ENCODE data around the gene SEMA4A. TPM values are rescaled to one million over a fixed set of nuclear protein-coding genes. Genes with fewer than 3 reads are reported as not detected.

SEMA4A gene
- total and polyA plus RNA-seq, 2 of the 8 experiments (the other 6 are each of a cell fraction or from before 2014, with no cell fraction given), result 7.3 to 10.6 TPM

DNA sequence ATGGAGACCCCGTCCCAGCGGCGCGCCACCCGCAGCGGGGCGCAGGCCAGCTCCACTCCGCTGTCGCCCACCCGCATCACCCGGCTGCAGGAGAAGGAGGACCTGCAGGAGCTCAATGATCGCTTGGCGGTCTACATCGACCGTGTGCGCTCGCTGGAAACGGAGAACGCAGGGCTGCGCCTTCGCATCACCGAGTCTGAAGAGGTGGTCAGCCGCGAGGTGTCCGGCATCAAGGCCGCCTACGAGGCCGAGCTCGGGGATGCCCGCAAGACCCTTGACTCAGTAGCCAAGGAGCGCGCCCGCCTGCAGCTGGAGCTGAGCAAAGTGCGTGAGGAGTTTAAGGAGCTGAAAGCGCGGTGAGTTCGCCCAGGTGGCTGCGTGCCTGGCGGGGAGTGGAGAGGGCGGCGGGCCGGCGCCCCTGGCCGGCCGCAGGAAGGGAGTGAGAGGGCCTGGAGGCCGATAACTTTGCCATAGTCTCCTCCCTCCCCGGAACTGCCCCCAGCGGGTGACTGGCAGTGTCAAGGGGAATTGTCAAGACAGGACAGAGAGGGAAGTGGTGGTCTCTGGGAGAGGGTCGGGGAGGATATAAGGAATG, 38.4 kb upstream of the SEMA4A start:
- Histone ChIP-seq H3K56ac (replicated peaks; ENCODE audit: insufficient read length, low read depth, low read length) (no peak overlapping the region), H3K9ac (replicated peaks in 1 of 4; ENCODE audit: extremely low read depth in 1 of 4, low read depth in 3 of 4, low read length in 3 of 4) (peak overlapping the region; percentile 35 to 63 (median 60); a peak in 6 of 7 replicates), H3K4me2 (ENCODE audit: insufficient read depth in 1 of 2, low read depth in 2 of 2, low read length in 2 of 2) (peak overlapping the region; percentile 91 to 99), H2BK120ac (replicated peaks; ENCODE audit: low read depth, low read length) (no peak overlapping the region), H3K4me3 (ENCODE audit: extremely low read depth in 1 of 4, insufficient read depth in 2 of 4, low read depth in 3 of 4, low read length in 4 of 4) (peak overlapping the region; percentile 69 to 83 (median 78)), H3K36me3 (ENCODE audit: control insufficient read depth in 2 of 4, insufficient read depth in 4 of 4, low read length in 3 of 4) (no peaks in the 10 kb centered on the region), H3K23me2 (ENCODE audit: low read depth, low read length) (peaks cover 13% of the 10 kb centered on the region), H3K27ac (ENCODE audit: low read depth, low read length) (no peak overlapping the region; the same call in 1 of the 2 replicates), H3K9me3 (ENCODE audit: insufficient read depth in 2 of 2, low read depth in 1 of 2, low read length in 1 of 2) (no peaks in the 10 kb centered on the region), H2BK12ac (ENCODE audit: low read depth, low read length) (peak overlapping the region; percentile 75; the same call in 1 of the 2 replicates), H3K79me2 (ENCODE audit: control insufficient read depth in 1 of 2, insufficient read depth in 2 of 2, low read length in 2 of 2) (peaks cover 0 to 5% of the 10 kb centered on the region in 2 experiments; a peak in 1 of 4 replicates), H3K4me1 (replicated peaks in 1 of 4; ENCODE audit: control insufficient read depth in 3 of 4, insufficient read depth in 4 of 4, low read length in 3 of 4) (peaks cover 0 to 16% (median 14%) of the 10 kb centered on the region in 4 experiments; a peak in 6 of 7 replicates), H4K5ac (ENCODE audit: insufficient read length, low read depth, low read length) (no peak overlapping the region), H4K20me1 (replicated peaks in 1 of 2; ENCODE audit: control insufficient read depth in 1 of 2, insufficient read depth in 2 of 2, low read length in 2 of 2) (peaks cover 9 to 10% of the 10 kb centered on the region in 2 experiments), H3K18ac (ENCODE audit: extremely low read depth, low read length) (peak overlapping the region; percentile 90; the same call in 1 of the 2 replicates), H3K23ac (ENCODE audit: insufficient read length) (no peak overlapping the region), H4K8ac (ENCODE audit: extremely low read depth, insufficient read depth, low read length) (peak overlapping the region; percentile 11; the same call in 1 of the 2 replicates), H2BK5ac (ENCODE audit: low read depth, low read length) (peak overlapping the region; percentile 69), H3K4ac (replicated peaks; ENCODE audit: insufficient read length, low read depth, low read length) (peak overlapping the region; percentile 54), H4K91ac (replicated peaks; ENCODE audit: insufficient read length, low read length) (peak overlapping the region; percentile 25), H3K27me3 (replicated peaks in 1 of 4; ENCODE audit: control insufficient read depth in 3 of 4, extremely low read depth in 1 of 4, insufficient read depth in 3 of 4, low read length in 3 of 4) (peaks cover 0 to 2% (median 0%) of the 10 kb centered on the region in 4 experiments; a peak in 1 of 7 replicates), H2BK20ac (ENCODE audit: low read length) (no peak overlapping the region), H2AFZ (ENCODE audit: low read length) (no peak overlapping the region), H2AK5ac (ENCODE audit: low read depth, low read length) (no peak overlapping the region; the same call in 1 of the 2 replicates), H2BK15ac (ENCODE audit: low read length) (no peak overlapping the region; the same call in 1 of the 2 replicates), H3K14ac (ENCODE audit: insufficient read length) (no peak overlapping the region), H3K79me1 (ENCODE audit: low read depth, low read length) (no peaks in the 10 kb centered on the region; the same call in none of the 2 replicates)
- ChIA-PET POLR2A (ENCODE audit: partially characterized antibody) (interaction anchor here (0.7 to 28.0 kb wide), 11 partner anchors 12 to 180 kb away, joined by 3 to 763 read pairs (median 4); partner anchors contain the start of genes KHDC4, MEX3A and PMF1), CTCF (ENCODE audit: partially characterized antibody) (interaction anchor here (0.7 to 42.4 kb wide), 7 partner anchors 11 to 170 kb away, joined by 3 to 1994 read pairs (median 4); partner anchors contain the start of gene MEX3A)
- DNase-seq (ENCODE audit: low read depth in 1 of 2, low spot score in 2 of 2) (peak in 1 of 2 experiments; percentile 79), FAIRE-seq (no peak)
- WGBS, 2 experiments (ENCODE audit: extremely low coverage in 1 of 2, insufficient coverage in 1 of 2, insufficient read length in 1 of 2, insufficient replicate concordance in 2 of 2, low coverage in 1 of 2, low lambda C conversion rate in 2 of 2, missing lambda C conversion rate in 1 of 2), result 2% methylated on average over 39 of the region's 49 CpGs; no CpG with 5 or more reads in 1 of the 2 experiments
- TF ChIP-seq SIN3A (conservative IDR thresholded peaks at IDR 0.05 in 1 of 2, IDR thresholded peaks at IDR 0.05 in 1 of 2; ENCODE audit: low read depth in 1 of 2, low read length in 2 of 2) (peak; percentile 59 to 89; a peak in 2 of 4 replicates), TBP (IDR thresholded peaks at IDR 0.05; ENCODE audit: low read depth, low read length) (peak; percentile 37; the same call in 1 of the 2 replicates), ASH2L (IDR thresholded peaks at IDR 0.05; ENCODE audit: low read length) (peak; percentile 38), HDAC2 (IDR thresholded peaks at IDR 0.05; ENCODE audit: borderline replicate concordance in 1 of 2, low read depth in 2 of 2, low read length in 2 of 2) (peak in 1 of 2 experiments; percentile 74; a peak in 1 of 4 replicates), SAP30 (IDR thresholded peaks at IDR 0.05; ENCODE audit: insufficient read depth, insufficient replicate concordance, low read length) (peak; percentile 21), TEAD4 (IDR thresholded peaks at IDR 0.05; ENCODE audit: low read depth, low read length) (no peak), PHF8 (conservative IDR thresholded peaks at IDR 0.05; ENCODE audit: low read depth, low read length) (0 out of 2 replicates have a peak, but pooled peaks have one; percentile 31), TAF1 (IDR thresholded peaks at IDR 0.05; ENCODE audit: low read depth, low read length) (no peak), EZH2 (IDR thresholded peaks at IDR 0.05; ENCODE audit: low read depth, low read length, severe bottlenecking) (peak; percentile 33)
- TF ChIP-seq, protein P1, sequence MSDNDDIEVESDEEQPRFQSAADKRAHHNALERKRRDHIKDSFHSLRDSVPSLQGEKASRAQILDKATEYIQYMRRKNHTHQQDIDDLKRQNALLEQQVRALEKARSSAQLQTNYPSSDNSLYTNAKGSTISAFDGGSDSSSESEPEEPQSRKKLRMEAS (IDR thresholded peaks at IDR 0.05), result 0 out of 2 replicates have a peak, but pooled peaks have one; percentile 27
